Parathyroid adenoma (tissue), 2 donors: ENCODE data around the gene PAX2.
A peak's percentile ranks its signal among the peaks of the same experiment; 100 is the strongest.

Experiments
- H2AFZ ChIP-seq: fragments of 300-600 bp; sonication (generic); one replicate; pipeline ENCODE4 v1.7.0; 2017; ENCODE audit warnings: antibody characterized with exemption, mild to moderate bottlenecking
- H3K27ac ChIP-seq: fragments of 300-600 bp; sonication (generic); one replicate; pipeline ENCODE4 v1.7.0; 2017
- H3K27me3 ChIP-seq: fragments of 300-600 bp; sonication (generic); one replicate; pipeline ENCODE4 v1.7.0; 2017; ENCODE audit warnings: low read length; ENCODE audit not compliant: control insufficient read depth, insufficient read depth
- H3K36me3 ChIP-seq: fragments of 300-600 bp; sonication (generic); one replicate; pipeline ENCODE4 v1.7.0; 2017; ENCODE audit warnings: low read length; ENCODE audit not compliant: control insufficient read depth, insufficient read depth
- H3K4me1 ChIP-seq: fragments of 300-600 bp; sonication (generic); one replicate; pipeline ENCODE4 v1.7.0; 2017; ENCODE audit warnings: control low read depth
- H3K4me2 ChIP-seq: fragments of 300-600 bp; sonication (generic); one replicate; pipeline ENCODE4 v1.7.0; 2017; ENCODE audit warnings: low read length
- H3K4me3 ChIP-seq: fragments of 300-600 bp; sonication (generic); one replicate; pipeline ENCODE4 v1.7.0; 2017; ENCODE audit warnings: low read depth, low read length
- H3K79me2 ChIP-seq: fragments of 300-600 bp; sonication (generic); one replicate; pipeline ENCODE4 v1.7.0; 2017; ENCODE audit warnings: control low read depth
- H3K9ac ChIP-seq: fragments of 300-600 bp; sonication (generic); one replicate; pipeline ENCODE4 v1.7.0; 2017; ENCODE audit warnings: mild to moderate bottlenecking
- H3K9me3 ChIP-seq: fragments of 300-600 bp; sonication (generic); one replicate; pipeline ENCODE4 v1.7.0; 2017; ENCODE audit warnings: low read length; ENCODE audit not compliant: control insufficient read depth
- CTCF ChIP-seq: fragments of 300-600 bp; sonication (generic); IDR thresholded peaks from one replicate; pipeline ENCODE4 v1.7.0; 2017; ENCODE audit warnings: antibody characterized with exemption, mild to moderate bottlenecking
- donor health status: primary hyperparathyroidism.

The PAX2 gene

GRCh38 chr10:100713049-100713858 is 32.1 kb upstream of the PAX2 start:
- Histone ChIP-seq H3K4me1 (peaks cover 3% of the 10 kb centered on the region), H3K27me3 (peaks cover 5% of the 10 kb centered on the region), H3K4me2 (no peak overlapping the region), H3K27ac (no peak overlapping the region), H3K79me2 (no peaks in the 10 kb centered on the region), H3K36me3 (no peaks in the 10 kb centered on the region), H2AFZ (peak overlapping the region; percentile 50), H3K4me3 (no peak overlapping the region), H3K9ac (no peak overlapping the region), H3K9me3 (no peaks in the 10 kb centered on the region)
- TF ChIP-seq CTCF: no peak

- no peak for TF ChIP-seq CTCF
- H3K4me3 ChIP-seq: no peak overlapping the region
- H3K4me1 ChIP-seq: peaks cover 3% of the 10 kb centered on the region
- H3K79me2 ChIP-seq: no peaks in the 10 kb centered on the region
- H3K27me3 ChIP-seq: peaks cover 5% of the 10 kb centered on the region
- no peaks in the 10 kb centered on the region for H3K9me3 ChIP-seq
- H2AFZ ChIP-seq: no peak overlapping the region
- H3K27ac ChIP-seq: no peak overlapping the region
- H3K36me3 ChIP-seq: no peaks in the 10 kb centered on the region
- H3K9ac ChIP-seq: no peak overlapping the region
- H3K4me2 ChIP-seq: no peak overlapping the region
These were observed 31.4 kb upstream of the PAX2 start for GRCh38 chr10:100713859-100714565.

- no peaks in the 10 kb centered on the region for H3K36me3 ChIP-seq
- peaks cover 5% of the 10 kb centered on the region for H3K27me3 ChIP-seq
- H3K9me3 ChIP-seq: no peaks in the 10 kb centered on the region
- H2AFZ ChIP-seq: no peak overlapping the region
- H3K4me3 ChIP-seq: no peak overlapping the region
- no peak for TF ChIP-seq CTCF
- H3K27ac ChIP-seq: no peak overlapping the region
- no peak overlapping the region for H3K4me2 ChIP-seq
- peaks cover 3% of the 10 kb centered on the region for H3K4me1 ChIP-seq
- no peaks in the 10 kb centered on the region for H3K79me2 ChIP-seq
- H3K9ac ChIP-seq: no peak overlapping the region
These were observed 30.8 kb upstream of the PAX2 start for GRCh38 chr10:100714566-100714950.

- Histone ChIP-seq H2AFZ (no peak overlapping the region), H3K36me3 (no peaks in the 10 kb centered on the region), H3K9me3 (no peaks in the 10 kb centered on the region), H3K27me3 (peaks cover 5% of the 10 kb centered on the region), H3K4me3 (no peak overlapping the region), H3K27ac (no peak overlapping the region), H3K4me1 (peaks cover 3% of the 10 kb centered on the region), H3K4me2 (no peak overlapping the region), H3K9ac (no peak overlapping the region), H3K79me2 (no peaks in the 10 kb centered on the region)
- no peak for TF ChIP-seq CTCF
These were observed 30.3 kb upstream of the PAX2 start for GRCh38 chr10:100715101-100715444.
